ENCODE data around the gene CDC25B. TPM values are rescaled to one million over a fixed set of nuclear protein-coding genes. Genes with fewer than 3 reads are reported as not detected.

CDC25B gene
- total RNA-seq, 1 donor, result 51.0 TPM

- H3K4me3 ChIP-seq (ENCODE audit: low read depth, low read length), result no peak overlapping the region
- DNase-seq (ENCODE audit: low read depth), result no peak
- no peak for TF ChIP-seq CTCF (IDR thresholded peaks at IDR 0.05; ENCODE audit: insufficient read depth, low read length)
Measured at GRCh38 chr20:3755814-3756480, 40.2 kb upstream of the CDC25B start.

- TF ChIP-seq CTCF (IDR thresholded peaks at IDR 0.05; ENCODE audit: insufficient read depth, low read length), result no peak
- no peak for DNase-seq (ENCODE audit: low read depth)
- no peak overlapping the region for H3K4me3 ChIP-seq (ENCODE audit: low read depth, low read length)
Measured at GRCh38 chr20:3757268-3757667, 38.8 kb upstream of the CDC25B start.

GRCh38 chr20:3758566-3758965 is 37.5 kb upstream of the CDC25B start:
- DNase-seq (ENCODE audit: low read depth), result no peak
- H3K4me3 ChIP-seq (ENCODE audit: low read depth, low read length), result no peak overlapping the region
- no peak for TF ChIP-seq CTCF (IDR thresholded peaks at IDR 0.05; ENCODE audit: insufficient read depth, low read length)

GRCh38 chr20:3759316-3759823 is 36.7 kb upstream of the CDC25B start:
- no peak overlapping the region for H3K4me3 ChIP-seq (ENCODE audit: low read depth, low read length)
- DNase-seq (ENCODE audit: low read depth), result no peak
- TF ChIP-seq CTCF (IDR thresholded peaks at IDR 0.05; ENCODE audit: insufficient read depth, low read length), result no peak

GRCh38 chr20:3759884-3760283 is 36.2 kb upstream of the CDC25B start:
- H3K4me3 ChIP-seq (ENCODE audit: low read depth, low read length), result no peak overlapping the region
- no peak for TF ChIP-seq CTCF (IDR thresholded peaks at IDR 0.05; ENCODE audit: insufficient read depth, low read length)
- DNase-seq (ENCODE audit: low read depth), result no peak

- TF ChIP-seq CTCF (IDR thresholded peaks at IDR 0.05; ENCODE audit: insufficient read depth, low read length), result no peak
- DNase-seq (ENCODE audit: low read depth), result no peak
Measured at GRCh38 chr20:3760655-3761348, 35.3 kb upstream of the CDC25B start.

More at GRCh38 chr20:3760655-3761348, 35.3 kb upstream of the CDC25B start:
- H3K4me3 ChIP-seq (ENCODE audit: low read depth, low read length), result no peak overlapping the region

Data from fibroblast of the aortic adventitia (primary cell).